Measurements from ENCODE around the gene MAGI1.
"Not testable (repeated sequence)": the region's sequence is repeated elsewhere in the genome, so short reads cannot be mapped to it uniquely, and the experiment has no call there.

The MAGI1 gene

DNA sequence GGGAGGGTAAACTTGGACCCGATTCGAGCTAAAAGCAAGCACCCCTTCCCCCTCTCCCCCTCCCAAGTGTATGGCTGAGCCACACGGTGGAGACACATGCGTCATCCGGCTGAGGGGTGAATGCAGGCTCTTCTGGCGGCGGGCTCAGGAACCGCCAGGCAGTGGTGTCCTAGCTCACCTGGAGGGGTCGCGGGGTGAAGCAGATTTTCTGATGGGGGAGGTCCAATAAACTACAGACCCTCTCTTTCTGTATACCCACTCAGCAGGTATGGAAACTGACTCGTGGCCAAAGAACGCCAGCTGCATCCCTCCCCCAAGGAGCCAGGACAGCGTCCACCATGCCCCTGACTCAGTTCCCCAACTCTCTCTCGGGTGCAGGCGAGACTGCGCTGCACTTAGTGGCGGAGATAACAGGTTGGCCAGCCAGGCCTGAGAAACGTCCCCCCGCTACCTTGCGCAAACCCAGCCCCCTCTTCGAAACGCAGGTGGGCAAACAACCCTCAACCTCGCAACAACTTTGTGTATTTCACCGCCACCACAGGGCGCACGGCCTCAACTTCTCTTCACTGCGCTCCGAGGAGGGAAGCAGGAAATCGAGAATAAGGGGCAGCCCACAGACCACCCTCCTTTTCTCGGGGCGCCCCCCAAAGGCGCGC is 1.3 kb downstream of the MAGI1 start:
- H3K36me3 ChIP-seq (ENCODE audit: control insufficient read depth, low read depth, low read length): no peaks in the 10 kb centered on the region
- peak overlapping the region; percentile 73 for H3K9ac ChIP-seq (ENCODE audit: low read length)
- H3K4me3 ChIP-seq (ENCODE audit: low read length): peak overlapping the region; percentile 85
- no peak overlapping the region for H3K27ac ChIP-seq (ENCODE audit: low read length)
- H3K4me1 ChIP-seq (ENCODE audit: control insufficient read depth, low read depth, low read length): peaks cover 23% of the 10 kb centered on the region
- H3K9me3 ChIP-seq (ENCODE audit: control insufficient read depth, low read depth, low read length): no peaks in the 10 kb centered on the region
- H3K27me3 ChIP-seq (ENCODE audit: control insufficient read depth, insufficient read depth, low read length): no peaks in the 10 kb centered on the region

DNA sequence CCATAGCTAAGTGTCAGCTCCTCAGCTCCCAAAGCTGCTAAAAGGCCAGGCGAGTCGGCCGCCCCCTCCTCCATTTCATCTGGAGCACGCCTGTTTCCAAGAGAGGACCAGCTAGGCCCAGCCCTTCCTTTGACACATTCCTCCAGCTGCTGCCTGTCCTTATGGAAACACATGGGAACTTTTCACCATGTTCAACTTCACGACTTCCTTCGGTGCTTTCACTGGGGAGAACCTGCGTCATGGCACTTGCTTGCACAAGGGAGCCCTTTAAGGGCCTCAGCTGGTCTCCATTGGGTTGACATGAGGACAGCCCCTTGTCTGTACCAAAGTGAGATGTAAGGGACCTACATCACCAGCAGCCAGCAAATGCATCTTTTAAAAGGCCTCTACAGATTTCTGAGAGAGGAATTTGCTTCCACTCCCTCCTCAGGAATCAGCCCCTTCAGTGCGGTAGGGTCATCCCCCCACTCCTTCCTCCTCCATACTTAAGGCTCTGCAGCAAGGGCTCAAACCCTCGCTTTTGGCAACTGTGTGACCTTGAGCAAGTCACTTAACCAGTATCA is 2.1 kb downstream of the MAGI1 start:
- peak overlapping the region; percentile 85 for H3K4me3 ChIP-seq (ENCODE audit: low read length)
- no peak overlapping the region for H3K27ac ChIP-seq (ENCODE audit: low read length)
- no peaks in the 10 kb centered on the region for H3K27me3 ChIP-seq (ENCODE audit: control insufficient read depth, insufficient read depth, low read length)
- no peaks in the 10 kb centered on the region for H3K36me3 ChIP-seq (ENCODE audit: control insufficient read depth, low read depth, low read length)
- peak overlapping the region; percentile 73 for H3K9ac ChIP-seq (ENCODE audit: low read length)
- H3K9me3 ChIP-seq (ENCODE audit: control insufficient read depth, low read depth, low read length): no peaks in the 10 kb centered on the region
- H3K4me1 ChIP-seq (ENCODE audit: control insufficient read depth, low read depth, low read length): peaks cover 23% of the 10 kb centered on the region

GRCh38 chr3:66035763-66036477 is 2.8 kb downstream of the MAGI1 start:
- peak overlapping the region; percentile 85 for H3K4me3 ChIP-seq (ENCODE audit: low read length)
- no peak overlapping the region for H3K27ac ChIP-seq (ENCODE audit: low read length)
- H3K9ac ChIP-seq (ENCODE audit: low read length): peak overlapping the region; percentile 73

DNA sequence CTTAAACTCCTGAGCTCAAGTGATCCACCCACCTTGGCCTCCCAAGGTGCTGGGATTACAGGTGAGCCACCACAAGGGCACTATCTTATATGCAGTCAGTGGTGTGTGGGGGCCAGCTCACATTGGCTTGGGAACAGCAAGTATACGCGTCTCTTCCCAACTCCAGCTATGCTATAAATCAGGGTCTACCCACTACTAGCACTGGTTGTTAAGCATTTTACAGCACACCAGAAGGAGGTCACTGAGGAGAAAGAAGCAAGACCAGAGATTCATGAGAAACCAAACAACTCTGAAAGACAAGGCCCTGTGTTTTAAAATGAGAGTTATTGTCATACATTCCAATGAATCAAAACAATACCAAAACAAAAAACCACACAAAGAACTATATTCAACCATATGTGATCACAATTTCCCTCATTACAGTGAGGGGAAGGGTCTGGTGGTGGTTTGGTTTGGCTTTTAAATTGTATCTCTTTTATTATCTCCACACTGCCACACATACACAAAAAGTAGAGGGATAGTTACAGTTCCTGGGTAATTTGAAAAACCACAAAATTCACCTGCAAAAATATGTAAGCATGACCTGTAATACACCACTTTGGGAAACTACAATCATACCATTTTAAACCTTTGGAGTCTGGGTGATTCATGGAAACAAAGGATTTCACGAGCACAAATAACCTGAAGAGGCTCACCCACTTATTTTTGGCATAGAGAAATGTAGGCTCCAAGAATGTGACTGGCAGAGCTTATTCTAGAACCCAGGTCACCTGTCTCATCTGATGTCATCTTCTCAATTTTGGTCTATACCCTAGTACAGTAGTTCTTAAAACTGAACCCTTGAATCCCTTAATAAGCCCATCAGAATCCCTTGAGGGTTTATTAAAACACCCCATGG is 5.2 kb downstream of the MAGI1 start:
- Histone ChIP-seq H3K36me3 (ENCODE audit: control insufficient read depth, low read depth, low read length) (no peaks in the 10 kb centered on the region), H3K27me3 (ENCODE audit: control insufficient read depth, insufficient read depth, low read length) (no peaks in the 10 kb centered on the region), H3K4me3 (ENCODE audit: low read length) (no peak overlapping the region), H3K27ac (ENCODE audit: low read length) (no peak overlapping the region), H3K9me3 (ENCODE audit: control insufficient read depth, low read depth, low read length) (no peaks in the 10 kb centered on the region), H3K9ac (ENCODE audit: low read length) (no peak overlapping the region), H3K4me1 (ENCODE audit: control insufficient read depth, low read depth, low read length) (peaks cover 23% of the 10 kb centered on the region)

More at GRCh38 chr3:66035763-66036477, 2.8 kb downstream of the MAGI1 start:
- peaks cover 23% of the 10 kb centered on the region for H3K4me1 ChIP-seq (ENCODE audit: control insufficient read depth, low read depth, low read length)
- H3K9me3 ChIP-seq (ENCODE audit: control insufficient read depth, low read depth, low read length): no peaks in the 10 kb centered on the region
- no peaks in the 10 kb centered on the region for H3K36me3 ChIP-seq (ENCODE audit: control insufficient read depth, low read depth, low read length)
- H3K27me3 ChIP-seq (ENCODE audit: control insufficient read depth, insufficient read depth, low read length): no peaks in the 10 kb centered on the region

- Histone ChIP-seq H3K9me3 (ENCODE audit: control insufficient read depth, low read depth, low read length) (no peaks in the 10 kb centered on the region), H3K4me3 (ENCODE audit: low read length) (no peak overlapping the region), H3K9ac (ENCODE audit: low read length) (no peak overlapping the region), H3K27me3 (ENCODE audit: control insufficient read depth, insufficient read depth, low read length) (no peaks in the 10 kb centered on the region), H3K27ac (ENCODE audit: low read length) (no peak overlapping the region), H3K4me1 (ENCODE audit: control insufficient read depth, low read depth, low read length) (peaks cover 14% of the 10 kb centered on the region), H3K36me3 (ENCODE audit: control insufficient read depth, low read depth, low read length) (no peaks in the 10 kb centered on the region)
Measured at GRCh38 chr3:66031102-66031698, 7.5 kb downstream of the MAGI1 start.

GRCh38 chr3:66029443-66029842 is 9.3 kb downstream of the MAGI1 start:
- Histone ChIP-seq H3K27me3 (ENCODE audit: control insufficient read depth, insufficient read depth, low read length) (no peaks in the 10 kb centered on the region), H3K27ac (ENCODE audit: low read length) (no peak overlapping the region), H3K36me3 (ENCODE audit: control insufficient read depth, low read depth, low read length) (no peaks in the 10 kb centered on the region), H3K9me3 (ENCODE audit: control insufficient read depth, low read depth, low read length) (no peaks in the 10 kb centered on the region), H3K4me1 (ENCODE audit: control insufficient read depth, low read depth, low read length) (peaks cover 7% of the 10 kb centered on the region), H3K9ac (ENCODE audit: low read length) (no peak overlapping the region), H3K4me3 (ENCODE audit: low read length) (no peak overlapping the region)

DNA sequence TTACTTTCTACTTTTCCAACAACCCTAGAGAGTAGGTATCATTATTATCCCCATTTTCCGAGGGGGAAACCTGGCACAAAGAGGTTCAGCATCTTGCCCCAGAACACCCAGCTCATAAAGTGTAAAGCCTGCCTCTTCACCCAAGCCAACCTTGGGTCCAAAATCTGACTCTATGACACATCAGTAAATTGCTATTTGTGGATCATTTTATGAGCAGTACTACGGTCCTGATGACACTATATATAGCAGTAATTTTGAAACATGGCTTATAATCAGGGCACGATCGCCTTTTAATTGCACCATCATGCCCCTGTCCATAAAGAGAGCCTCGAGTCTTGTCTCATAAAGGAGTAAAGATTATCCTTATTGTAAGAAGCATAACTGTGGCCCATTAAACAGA is 9.7 kb downstream of the MAGI1 start:
- Histone ChIP-seq H3K27ac (ENCODE audit: low read length) (no peak overlapping the region), H3K36me3 (ENCODE audit: control insufficient read depth, low read depth, low read length) (no peaks in the 10 kb centered on the region), H3K4me1 (ENCODE audit: control insufficient read depth, low read depth, low read length) (peaks cover 7% of the 10 kb centered on the region), H3K9ac (ENCODE audit: low read length) (no peak overlapping the region), H3K4me3 (ENCODE audit: low read length) (no peak overlapping the region), H3K9me3 (ENCODE audit: control insufficient read depth, low read depth, low read length) (no peaks in the 10 kb centered on the region), H3K27me3 (ENCODE audit: control insufficient read depth, insufficient read depth, low read length) (no peaks in the 10 kb centered on the region)

GRCh38 chr3:66028457-66028856 is 10.3 kb downstream of the MAGI1 start:
- Histone ChIP-seq H3K4me1 (ENCODE audit: control insufficient read depth, low read depth, low read length) (peaks cover 4% of the 10 kb centered on the region), H3K36me3 (ENCODE audit: control insufficient read depth, low read depth, low read length) (no peaks in the 10 kb centered on the region), H3K9ac (ENCODE audit: low read length) (no peak overlapping the region), H3K27me3 (ENCODE audit: control insufficient read depth, insufficient read depth, low read length) (no peaks in the 10 kb centered on the region), H3K4me3 (ENCODE audit: low read length) (no peak overlapping the region), H3K27ac (ENCODE audit: low read length) (no peak overlapping the region), H3K9me3 (ENCODE audit: control insufficient read depth, low read depth, low read length) (no peaks in the 10 kb centered on the region)

GRCh38 chr3:66027099-66027498 is 11.6 kb downstream of the MAGI1 start:
- H3K36me3 ChIP-seq (ENCODE audit: control insufficient read depth, low read depth, low read length): not testable (repeated sequence)

DNA sequence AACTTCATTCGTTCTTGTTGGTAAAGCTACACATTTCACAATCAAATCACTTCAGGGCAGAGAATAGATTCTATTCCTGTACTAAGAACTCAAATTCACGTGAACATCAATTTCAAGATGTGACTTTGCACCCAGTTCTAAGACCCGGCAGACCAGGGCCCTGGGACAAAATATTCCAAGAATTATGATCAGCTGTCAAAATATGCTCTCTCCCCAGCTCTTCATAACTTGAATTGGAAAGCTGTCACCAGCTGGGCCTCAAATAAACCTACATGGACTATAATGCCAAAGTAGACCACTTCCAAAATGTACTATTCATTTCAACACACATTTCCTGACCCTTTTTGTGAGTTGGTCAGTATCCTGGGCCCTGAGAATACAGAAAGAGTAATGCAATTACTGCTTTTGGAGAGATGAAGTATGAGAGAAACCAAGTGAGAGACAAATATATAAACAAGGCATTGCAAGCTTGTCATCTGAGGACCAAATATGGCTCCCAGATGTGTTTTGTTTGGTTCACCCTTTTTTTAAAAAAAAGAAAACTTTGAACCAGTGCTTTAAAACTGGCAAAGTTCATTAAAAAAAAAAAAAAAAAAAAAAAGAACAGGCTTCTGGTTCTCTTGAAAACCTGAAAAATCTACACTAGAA is 14.9 kb downstream of the MAGI1 start:
- Histone ChIP-seq H3K27ac (ENCODE audit: low read length) (no peak overlapping the region), H3K27me3 (ENCODE audit: control insufficient read depth, insufficient read depth, low read length) (no peaks in the 10 kb centered on the region), H3K36me3 (ENCODE audit: control insufficient read depth, low read depth, low read length) (no peaks in the 10 kb centered on the region), H3K9ac (ENCODE audit: low read length) (no peak overlapping the region), H3K9me3 (ENCODE audit: control insufficient read depth, low read depth, low read length) (no peaks in the 10 kb centered on the region), H3K4me1 (ENCODE audit: control insufficient read depth, low read depth, low read length) (peaks cover 3% of the 10 kb centered on the region), H3K4me3 (ENCODE audit: low read length) (no peak overlapping the region)

More at GRCh38 chr3:66027099-66027498, 11.6 kb downstream of the MAGI1 start:
- not testable (repeated sequence) for H3K9ac ChIP-seq (ENCODE audit: low read length); H3K4me1 ChIP-seq (ENCODE audit: control insufficient read depth, low read depth, low read length); H3K27ac ChIP-seq (ENCODE audit: low read length); H3K27me3 ChIP-seq (ENCODE audit: control insufficient read depth, insufficient read depth, low read length); H3K9me3 ChIP-seq (ENCODE audit: control insufficient read depth, low read depth, low read length); H3K4me3 ChIP-seq (ENCODE audit: low read length)
